SK-N-SH treated with all-trans-retinoic acid at 6 μM for 48 hours (cell line): ENCODE measurements around the gene PBX3.
A peak's percentile ranks its signal among the peaks of the same experiment; 100 is the strongest.

Source experiments
- ATAC-seq: fragments of 200-7000 bp; cut with Tn5 transposase; 3 replicates; pipeline ENCODE4 v1.9.1; 2020; ENCODE audit warnings: mild to moderate bottlenecking, moderate library complexity
- ARNTL ChIP-seq: fragments of 450-650 bp; formaldehyde crosslinking; IDR thresholded peaks from 2 replicates; pipeline ENCODE4 v1.5.0; 2020; ENCODE audit warnings: low read depth, mild to moderate bottlenecking, moderate library complexity, borderline replicate concordance
- CSDC2 ChIP-seq: fragments of 250-450 bp; sonication (Bioruptor Pico); IDR thresholded peaks from 2 replicates; pipeline ENCODE4 v1.5.0; 2020; ENCODE audit warnings: mild to moderate bottlenecking, moderate library complexity
- CSRNP3 ChIP-seq: fragments of 250-450 bp; sonication (Bioruptor Pico); IDR thresholded peaks from 2 replicates; pipeline ENCODE4 v1.5.1; 2021; ENCODE audit warnings: mild to moderate bottlenecking, moderate library complexity
- ESRRG ChIP-seq: fragments of 250-450 bp; sonication (Bioruptor Pico); IDR thresholded peaks from 2 replicates; pipeline ENCODE4 v1.6.1; 2021; ENCODE audit warnings: mild to moderate bottlenecking
- GLIS3 ChIP-seq: fragments of 250-450 bp; sonication (Bioruptor Pico); IDR thresholded peaks from 2 replicates; pipeline ENCODE4 v1.5.0; 2020; ENCODE audit warnings: mild to moderate bottlenecking, moderate library complexity
- ISL1 ChIP-seq: fragments of 250-450 bp; sonication (Bioruptor Pico); IDR thresholded peaks from 2 replicates; pipeline ENCODE4 v2.1.2; 2022; ENCODE audit warnings: mild to moderate bottlenecking, moderate library complexity
- OSR1 ChIP-seq: fragments of 250-450 bp; sonication (Bioruptor Pico); IDR thresholded peaks from 2 replicates; pipeline ENCODE4 v1.8.0; 2022; ENCODE audit warnings: moderate library complexity, mild to moderate bottlenecking, inconsistent platforms
- PATZ1 ChIP-seq: fragments of 250-450 bp; sonication (Bioruptor Pico); IDR thresholded peaks from 2 replicates; pipeline ENCODE4 v1.8.0; 2020; ENCODE audit warnings: mild to moderate bottlenecking, moderate library complexity, borderline replicate concordance
- POU6F1 ChIP-seq: fragments of 250-450 bp; sonication (Bioruptor Pico); IDR thresholded peaks from 2 replicates; pipeline ENCODE4 v1.8.0; 2021; ENCODE audit warnings: low read depth, mild to moderate bottlenecking, moderate library complexity, borderline replicate concordance
- PPARA ChIP-seq: fragments of 250-450 bp; sonication (Bioruptor Pico); IDR thresholded peaks from 2 replicates; pipeline ENCODE4 v1.5.0; 2020; ENCODE audit warnings: mild to moderate bottlenecking, borderline replicate concordance
- RARB ChIP-seq: fragments of 250-450 bp; sonication (Bioruptor Pico); IDR thresholded peaks from 2 replicates; pipeline ENCODE4 v1.8.0; 2021; ENCODE audit warnings: mild to moderate bottlenecking, moderate library complexity
- SNAI2 ChIP-seq: fragments of 250-450 bp; sonication (Bioruptor Pico); IDR thresholded peaks from 2 replicates; pipeline ENCODE4 v1.5.0; 2020; ENCODE audit warnings: mild to moderate bottlenecking, moderate library complexity
- TOX ChIP-seq: fragments of 250-450 bp; sonication (Bioruptor Pico); IDR thresholded peaks from 2 replicates; pipeline ENCODE4 v1.8.0; 2021; ENCODE audit warnings: mild to moderate bottlenecking, moderate library complexity, borderline replicate concordance
- TSHZ2 ChIP-seq: fragments of 250-450 bp; sonication (Bioruptor Pico); IDR thresholded peaks from 2 replicates; pipeline ENCODE4 v1.5.0; 2020; ENCODE audit warnings: mild to moderate bottlenecking, moderate library complexity
- ZC3H10 ChIP-seq: fragments of 250-450 bp; sonication (Bioruptor Pico); IDR thresholded peaks from 2 replicates; pipeline ENCODE4 v1.5.1; 2021; ENCODE audit warnings: mild to moderate bottlenecking, moderate library complexity
- ZFP3 ChIP-seq: fragments of 250-450 bp; sonication (Bioruptor Pico); IDR thresholded peaks from 2 replicates; pipeline ENCODE4 v1.5.0; 2020; ENCODE audit warnings: mild to moderate bottlenecking, moderate library complexity
- ZFP30 ChIP-seq: fragments of 450-650 bp; formaldehyde crosslinking; IDR thresholded peaks from 2 replicates; pipeline ENCODE4 v1.5.0; 2022; ENCODE audit warnings: mild to moderate bottlenecking, moderate library complexity
- ZNF565 ChIP-seq: fragments of 450-650 bp; formaldehyde crosslinking; conservative IDR thresholded peaks from 2 replicates; pipeline ENCODE4 v1.5.0; 2020; ENCODE audit warnings: low read depth, mild to moderate bottlenecking, moderate library complexity
- ZNF70 ChIP-seq: fragments of 450-650 bp; formaldehyde crosslinking; IDR thresholded peaks from 2 replicates; pipeline ENCODE4 v1.5.0; 2020; ENCODE audit warnings: mild to moderate bottlenecking, moderate library complexity
- ZNF8 ChIP-seq: fragments of 450-650 bp; formaldehyde crosslinking; IDR thresholded peaks from 2 replicates; pipeline ENCODE4 v1.5.0; 2020; ENCODE audit warnings: mild to moderate bottlenecking, moderate library complexity

The PBX3 gene

GRCh38 chr9:125896964-125897363, 149.8 kb downstream of the PBX3 start (continued):
- no peak for TF ChIP-seq RARB
- TF ChIP-seq ZNF70 (CRISPR knock-in tag), result no peak
- no peak for TF ChIP-seq CSDC2 (CRISPR knock-in tag)
- TF ChIP-seq TSHZ2 (CRISPR knock-in tag), result no peak
- TF ChIP-seq, all 23 proteins: peak for 0

- no peak for ATAC-seq
Measured at GRCh38 chr9:125897481-125897880, 150.3 kb downstream of the PBX3 start.

GRCh38 chr9:125902214-125902613, 155.0 kb downstream of the PBX3 start:
- ATAC-seq, result peak; percentile 47
- TF ChIP-seq OSR1 (CRISPR knock-in tag), result no peak
- peak; percentile 52; the same call in 1 of the 2 replicates for TF ChIP-seq ISL1 (CRISPR knock-in tag)

More at GRCh38 chr9:125897481-125897880, 150.3 kb downstream of the PBX3 start:
- TF ChIP-seq SNAI2 (CRISPR knock-in tag), result no peak
- no peak for TF ChIP-seq ESRRG (CRISPR knock-in tag)
- TF ChIP-seq TSHZ2 (CRISPR knock-in tag), result no peak
- TF ChIP-seq PPARA (CRISPR knock-in tag), result no peak

GRCh38 chr9:125902831-125903512, 155.8 kb downstream of the PBX3 start:
- ATAC-seq, result no peak
- TF ChIP-seq ZNF8 (CRISPR knock-in tag) (no peak), TOX (no peak), POU6F1 (CRISPR knock-in tag) (no peak), ARNTL (CRISPR knock-in tag) (no peak), ZFP3 (CRISPR knock-in tag) (no peak)
- TF ChIP-seq, all 23 proteins: peak for 0

- ATAC-seq, result no peak
- no peak for TF ChIP-seq CSDC2 (CRISPR knock-in tag)
- TF ChIP-seq ZC3H10 (CRISPR knock-in tag), result no peak
- no peak for TF ChIP-seq ZFP30
- TF ChIP-seq ZFP3 (CRISPR knock-in tag), result no peak
- TF ChIP-seq CSRNP3, result no peak
- no peak for TF ChIP-seq RARB
- no peak for TF ChIP-seq ESRRG (CRISPR knock-in tag)
- no peak for TF ChIP-seq TSHZ2 (CRISPR knock-in tag)
- no peak for TF ChIP-seq GLIS3 (CRISPR knock-in tag)
- TF ChIP-seq PATZ1 (CRISPR knock-in tag), result no peak
- no peak for TF ChIP-seq ZNF565
Measured at GRCh38 chr9:125904155-125904851, 157.1 kb downstream of the PBX3 start.
